Fibroblast of villous mesenchyme (primary cell): ENCODE data around the gene FAR1. TPM values are rescaled to one million over a fixed set of nuclear protein-coding genes. Genes with fewer than 3 reads are reported as not detected.
"Not testable (repeated sequence)": the region's sequence is repeated elsewhere in the genome, so short reads cannot be mapped to it uniquely, and the experiment has no call there.

Experiments used
- DNase-seq: peaks from one replicate; pipeline ENCODE4 v3.0.0-alpha.2; 2010; ENCODE audit warnings: low read depth
- H3K4me3 ChIP-seq: 2 replicates; pipeline ENCODE4 v1.5.1; 2011; ENCODE audit warnings: low read depth, mild to moderate bottlenecking, low read length
- CTCF ChIP-seq: IDR thresholded peaks from 2 replicates; pipeline ENCODE4 v1.5.1; 2012; ENCODE audit warnings: low read depth, mild to moderate bottlenecking, low read length; ENCODE audit not compliant: insufficient read depth
- total RNA-seq: library from RNA; depleted of rRNA; stranded (reverse); fragments of >200 nt; gene quantifications from 2 replicates; pipeline ENCODE4 v1.2.3, GENCODE V29; 2012

FAR1 gene
- total RNA-seq, 1 donor: 58.3 TPM

- TF ChIP-seq CTCF: no peak
- H3K4me3 ChIP-seq: no peak overlapping the region
- DNase-seq: peak; percentile 62
These were observed 53.3 kb downstream of the FAR1 start for GRCh38 chr11:13721760-13722159.

- no peak for TF ChIP-seq CTCF
- no peak overlapping the region for H3K4me3 ChIP-seq
- DNase-seq: no peak
These were observed 58.0 kb downstream of the FAR1 start for GRCh38 chr11:13726456-13726855.

GRCh38 chr11:13728076-13728475 is 59.6 kb downstream of the FAR1 start:
- TF ChIP-seq CTCF: no peak
- no peak for DNase-seq
- no peak overlapping the region for H3K4me3 ChIP-seq

GRCh38 chr11:13734530-13734929 is 66.1 kb downstream of the FAR1 start:
- no peak overlapping the region for H3K4me3 ChIP-seq
- TF ChIP-seq CTCF: no peak
- no peak for DNase-seq

- no peak for DNase-seq
- TF ChIP-seq CTCF: no peak
- no peak overlapping the region for H3K4me3 ChIP-seq
These were observed 76.7 kb downstream of the FAR1 start for GRCh38 chr11:13745165-13745564.

GRCh38 chr11:13753316-13753715 is 84.8 kb downstream of the FAR1 start:
- DNase-seq, H3K4me3 ChIP-seq: not testable (repeated sequence)

GRCh38 chr11:13759050-13759449 is 90.6 kb downstream of the FAR1 start:
- no peak overlapping the region for H3K4me3 ChIP-seq
- TF ChIP-seq CTCF: no peak
- no peak for DNase-seq
